ENCODE data around the gene KXD1. TPM values are rescaled to one million over a fixed set of nuclear protein-coding genes. Genes with fewer than 3 reads are reported as not detected.
"Not testable (repeated sequence)": the region's sequence is repeated elsewhere in the genome, so short reads cannot be mapped to it uniquely, and the experiment has no call there.

KXD1 gene
- total RNA-seq, 1 donor from 2014 or later, result 82.4 TPM

- not testable (repeated sequence) for DNase-seq (ENCODE audit: low read depth)
Measured at GRCh38 chr19:18600692-18601397, 43.2 kb downstream of the KXD1 start.

- no peak for DNase-seq (ENCODE audit: low read depth)
Measured at GRCh38 chr19:18601875-18602274, 44.2 kb downstream of the KXD1 start.

GRCh38 chr19:18603255-18603957, 45.7 kb downstream of the KXD1 start:
- no peak for DNase-seq (ENCODE audit: low read depth)

GRCh38 chr19:18603958-18604819, 46.5 kb downstream of the KXD1 start:
- DNase-seq (ENCODE audit: low read depth), result no peak

GRCh38 chr19:18604820-18605159, 47.1 kb downstream of the KXD1 start:
- no peak for DNase-seq (ENCODE audit: low read depth)

- DNase-seq (ENCODE audit: low read depth), result no peak
Measured at GRCh38 chr19:18605196-18605545, 47.5 kb downstream of the KXD1 start.

GRCh38 chr19:18605546-18606280, 48.0 kb downstream of the KXD1 start:
- no peak for DNase-seq (ENCODE audit: low read depth)

GRCh38 chr19:18606281-18607225, 48.9 kb downstream of the KXD1 start, which contains the start of gene CRLF1:
Gene CRLF1 (minus strand): TSS chr19:18606799. CDS start chr19:18606656, 143 bp downstream.
- no peak for DNase-seq (ENCODE audit: low read depth)

GRCh38 chr19:18607226-18608101, 49.8 kb downstream of the KXD1 start:
- no peak for DNase-seq (ENCODE audit: low read depth)

- DNase-seq (ENCODE audit: low read depth), result no peak
Measured at GRCh38 chr19:18608102-18608804, 50.6 kb downstream of the KXD1 start.

GRCh38 chr19:18608805-18609716, 51.4 kb downstream of the KXD1 start:
- no peak for DNase-seq (ENCODE audit: low read depth)

- no peak for DNase-seq (ENCODE audit: low read depth)
Measured at GRCh38 chr19:18609717-18610051, 52.0 kb downstream of the KXD1 start.

- no peak for DNase-seq (ENCODE audit: low read depth)
Measured at GRCh38 chr19:18610245-18610555, 52.5 kb downstream of the KXD1 start.

- no peak for DNase-seq (ENCODE audit: low read depth)
Measured at GRCh38 chr19:18610556-18611326, 53.1 kb downstream of the KXD1 start.

- no peak for DNase-seq (ENCODE audit: low read depth)
Measured at GRCh38 chr19:18611327-18612050, 53.8 kb downstream of the KXD1 start.

GRCh38 chr19:18612051-18612771, 54.5 kb downstream of the KXD1 start:
- no peak for DNase-seq (ENCODE audit: low read depth)
